HG03066 (cell line): ENCODE results near the gene STK32A.
"Not testable (repeated sequence)": the region's sequence is repeated elsewhere in the genome, so short reads cannot be mapped to it uniquely, and the experiment has no call there.

ENCODE experiments used
- ATAC-seq: cut with Tn5 transposase; IDR thresholded peaks from one replicate; pipeline ENCODE4 v1.9.1; 2021; ENCODE audit warnings: low read depth; ENCODE audit not compliant: unreplicated experiment

The STK32A gene

DNA sequence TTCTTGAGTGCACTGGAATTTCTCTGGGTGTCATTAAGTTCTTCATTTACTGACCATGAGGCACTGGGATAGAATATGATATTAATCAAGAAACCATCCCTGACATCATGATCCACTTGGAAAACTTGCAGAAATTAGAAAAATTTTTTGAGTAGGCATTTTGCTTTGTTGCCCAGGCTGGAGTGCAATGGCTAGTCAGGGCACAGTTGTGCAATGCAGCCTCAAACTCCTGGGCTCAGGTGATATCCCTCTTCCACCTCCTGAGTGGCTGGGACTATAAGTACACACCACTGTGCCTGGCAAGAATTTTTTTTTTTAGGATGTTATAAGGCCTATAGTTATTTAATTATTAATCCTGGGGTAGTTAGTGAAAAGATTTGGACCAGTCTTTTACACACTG, 106.5 kb downstream of the STK32A start:
- no peak for ATAC-seq

DNA sequence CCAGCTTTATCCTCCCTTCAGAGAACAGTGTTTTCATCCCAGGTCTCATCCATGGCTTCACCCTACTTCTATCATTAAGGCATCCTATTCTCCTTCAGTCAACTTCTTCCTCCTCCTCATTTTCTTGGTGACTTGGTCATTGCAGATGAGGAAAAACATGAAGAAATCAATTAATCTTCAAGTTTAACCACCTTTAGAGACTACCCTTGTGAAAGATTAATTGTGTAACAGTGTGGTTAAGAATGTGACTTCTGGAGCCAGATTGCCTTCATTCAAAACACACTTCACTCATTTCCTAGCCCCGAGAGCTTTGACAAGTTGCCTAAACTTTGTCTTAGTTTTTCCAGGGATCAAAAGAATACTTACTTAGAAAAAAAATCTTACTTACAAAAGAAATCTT, 110.0 kb downstream of the STK32A start:
- ATAC-seq, result no peak

DNA sequence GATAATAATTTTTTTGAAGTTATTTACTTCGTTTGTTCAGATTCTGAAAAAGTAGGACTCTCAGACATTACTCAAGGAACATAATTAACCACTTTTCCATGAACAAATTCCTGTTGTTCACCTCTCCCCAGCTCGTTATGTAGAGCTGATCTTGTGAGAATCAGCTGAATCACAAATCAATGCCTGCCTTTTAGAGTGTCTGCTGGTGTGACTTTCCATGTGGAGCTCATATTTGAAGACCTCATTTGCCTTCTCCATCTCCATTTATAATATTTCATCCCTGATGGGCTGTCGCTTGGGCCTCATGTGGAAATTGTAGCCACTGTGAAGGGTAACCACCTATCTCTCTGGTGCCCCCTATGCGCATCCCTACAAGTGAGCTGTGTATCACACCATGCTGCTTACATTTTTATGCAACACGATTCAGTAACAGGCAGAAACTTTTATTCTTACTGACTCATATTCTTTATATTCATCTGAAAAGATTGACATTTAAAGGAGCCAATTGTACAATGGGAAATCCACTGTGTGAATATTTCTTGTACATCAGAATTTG, 111.3 kb downstream of the STK32A start:
- ATAC-seq, result no peak

DNA sequence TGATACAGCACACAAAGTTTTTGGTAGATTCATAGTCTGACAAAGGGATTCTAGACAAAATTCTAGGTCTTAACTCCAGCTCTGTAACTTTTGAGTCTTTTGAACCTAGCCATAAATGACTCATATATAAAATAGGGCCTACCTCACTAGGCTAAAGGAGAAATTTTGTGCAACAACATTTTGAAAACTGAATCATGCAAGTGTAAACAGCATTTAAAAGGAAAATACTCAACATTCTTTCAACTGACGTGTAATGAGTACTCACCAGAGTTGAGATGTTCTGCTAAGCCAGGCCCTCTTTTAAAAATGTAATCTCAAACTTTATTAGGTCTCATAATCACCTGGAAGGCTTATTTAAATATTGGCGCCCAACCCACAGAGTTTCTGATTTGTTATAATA, 113.2 kb downstream of the STK32A start:
- ATAC-seq, result no peak

DNA sequence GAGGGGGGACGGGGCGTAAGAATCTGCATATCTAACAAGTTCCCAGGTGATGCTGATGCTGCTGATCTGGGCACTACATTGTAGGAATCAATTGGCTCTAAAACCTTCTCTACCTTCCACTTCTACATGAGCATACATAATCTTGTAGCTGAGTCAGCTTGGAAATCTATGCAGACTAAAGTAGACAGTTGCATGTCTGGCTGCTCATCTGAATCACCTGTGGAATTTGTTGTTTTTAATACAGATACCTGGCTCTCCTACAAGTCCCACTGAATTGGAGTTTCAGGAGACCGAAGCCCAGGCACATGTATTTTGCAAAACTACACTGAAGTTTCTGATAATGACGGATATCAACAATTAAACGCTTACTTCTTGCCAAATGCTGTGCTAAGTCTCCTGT, 113.6 kb downstream of the STK32A start:
- no peak for ATAC-seq

DNA sequence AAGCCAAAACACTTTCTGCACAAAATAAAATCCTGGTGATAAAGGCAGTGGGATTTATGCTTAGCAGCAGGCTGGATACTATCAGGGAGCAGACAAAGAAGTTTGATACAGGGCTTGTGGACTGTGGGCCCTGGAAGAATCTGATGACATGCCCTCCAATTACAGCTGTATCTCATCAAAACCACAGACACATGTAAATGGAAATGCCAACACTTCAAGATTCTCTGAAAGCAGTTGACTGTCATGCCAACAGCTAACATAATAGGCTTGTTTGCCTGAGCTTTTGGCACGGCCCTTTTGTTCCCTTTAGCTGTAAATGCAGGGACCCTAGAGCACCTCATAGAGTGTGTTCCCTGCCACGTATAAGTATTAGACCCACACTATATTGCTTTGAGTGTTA, 114.4 kb downstream of the STK32A start:
- no peak for ATAC-seq

DNA sequence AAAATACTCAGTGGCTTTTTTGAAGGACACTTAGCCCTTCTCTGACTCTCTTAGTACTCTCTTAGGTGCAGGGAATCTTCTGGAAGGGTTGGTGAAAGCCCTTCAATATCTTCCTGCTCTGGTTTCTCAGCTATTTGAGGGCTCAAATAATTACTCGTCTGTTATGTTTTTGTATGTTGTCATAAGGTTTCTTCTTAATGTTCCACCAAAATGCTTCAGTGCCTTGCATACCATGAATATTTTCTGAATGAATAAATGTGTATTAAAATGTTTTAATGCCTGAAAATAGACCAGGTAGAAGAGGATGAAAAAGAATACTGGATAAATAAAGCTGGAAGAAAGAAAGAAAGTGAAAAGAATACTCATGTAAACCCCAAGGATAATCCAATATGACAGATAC, 124.3 kb downstream of the STK32A start:
- no peak for ATAC-seq

DNA sequence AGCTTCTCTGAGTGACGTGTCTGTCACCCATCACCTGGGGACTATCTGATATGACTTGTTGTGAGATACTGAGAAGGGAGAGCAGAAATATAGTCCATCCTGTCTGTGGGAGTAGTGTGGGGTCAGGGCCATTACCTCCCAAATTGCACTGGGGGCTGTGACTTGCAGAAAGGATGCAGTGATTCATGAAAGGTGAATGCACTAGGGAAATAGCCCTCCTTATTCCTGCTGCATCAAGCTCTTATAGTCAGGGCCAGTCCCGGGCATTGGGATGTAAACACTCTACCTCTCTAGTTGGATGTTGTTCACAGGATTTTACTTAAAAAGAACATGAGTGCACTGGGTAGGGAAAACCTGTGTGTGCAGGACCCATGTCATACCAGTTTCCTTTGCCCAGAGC, 124.8 kb downstream of the STK32A start:
- ATAC-seq, result no peak

DNA sequence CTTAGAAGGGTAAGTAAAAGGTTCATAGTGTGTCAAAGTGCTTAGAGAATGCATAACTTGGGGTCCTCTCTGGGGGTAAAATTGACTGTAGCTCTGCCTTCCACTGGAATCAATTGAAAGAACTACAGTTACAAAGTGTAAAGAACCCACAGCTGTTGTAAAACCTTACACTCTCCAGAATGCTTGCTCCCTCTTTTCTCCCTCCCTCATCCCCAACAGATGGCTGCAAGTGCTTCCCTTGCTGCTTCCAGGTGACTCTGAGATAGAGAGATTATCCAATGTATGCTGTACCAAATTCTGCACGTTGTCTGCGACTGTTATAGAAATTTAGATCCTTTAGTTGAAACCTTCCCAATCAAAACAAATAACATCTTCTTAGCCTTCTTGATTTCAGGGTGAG, 126.0 kb downstream of the STK32A start:
- ATAC-seq, result no peak

DNA sequence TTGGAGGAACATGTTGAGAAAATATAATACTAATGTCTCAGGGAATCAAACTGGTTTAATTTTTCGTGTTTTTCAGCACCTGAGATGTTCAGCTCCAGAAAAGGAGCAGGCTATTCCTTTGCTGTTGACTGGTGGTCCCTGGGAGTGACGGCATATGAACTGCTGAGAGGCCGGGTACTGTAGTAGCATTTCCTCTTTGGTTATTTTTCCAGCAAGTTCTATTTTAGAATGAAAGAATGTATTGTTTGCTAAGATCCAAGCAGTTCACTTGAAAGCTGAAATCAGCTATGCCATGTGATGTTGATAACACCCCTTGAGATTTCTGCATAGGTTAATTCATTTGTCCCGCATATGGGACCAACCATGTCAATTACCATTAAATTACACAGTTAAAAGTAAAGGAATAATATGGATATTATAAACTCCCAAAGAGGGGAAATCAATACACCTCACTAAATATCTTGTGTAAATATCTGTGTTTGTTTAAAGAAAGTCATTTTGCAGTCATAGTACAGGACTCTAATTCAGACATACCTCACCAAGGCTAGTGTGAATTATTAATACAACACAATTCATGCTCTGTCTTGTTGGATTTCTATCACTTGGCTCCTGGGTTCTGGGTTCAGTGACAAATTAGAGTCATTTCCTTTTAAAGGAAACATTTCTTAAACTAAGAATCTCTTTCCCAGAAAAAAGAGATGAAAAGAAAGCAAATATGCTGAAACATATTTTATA, 126.8 kb downstream of the STK32A start:
- ATAC-seq, result no peak

DNA sequence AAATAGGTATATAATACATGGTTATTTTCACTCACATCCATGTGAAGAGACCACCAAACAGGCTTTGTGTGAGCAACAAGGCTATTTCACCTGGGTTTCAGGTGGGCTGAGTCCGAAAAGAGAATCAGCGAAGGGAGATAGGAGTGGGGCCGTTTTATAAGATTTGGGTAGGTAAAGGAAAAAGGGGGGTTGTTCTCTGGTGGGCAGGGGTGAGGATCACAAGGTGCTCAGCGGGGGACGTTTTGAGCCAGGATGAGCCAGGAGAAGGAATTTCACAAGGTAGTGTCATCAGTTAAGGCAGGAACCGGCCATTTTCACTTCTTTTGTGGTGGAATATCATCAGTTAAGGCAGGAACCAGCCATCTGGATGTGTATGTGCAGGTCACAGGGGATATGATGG, 132.6 kb downstream of the STK32A start:
- ATAC-seq, result not testable (repeated sequence)

DNA sequence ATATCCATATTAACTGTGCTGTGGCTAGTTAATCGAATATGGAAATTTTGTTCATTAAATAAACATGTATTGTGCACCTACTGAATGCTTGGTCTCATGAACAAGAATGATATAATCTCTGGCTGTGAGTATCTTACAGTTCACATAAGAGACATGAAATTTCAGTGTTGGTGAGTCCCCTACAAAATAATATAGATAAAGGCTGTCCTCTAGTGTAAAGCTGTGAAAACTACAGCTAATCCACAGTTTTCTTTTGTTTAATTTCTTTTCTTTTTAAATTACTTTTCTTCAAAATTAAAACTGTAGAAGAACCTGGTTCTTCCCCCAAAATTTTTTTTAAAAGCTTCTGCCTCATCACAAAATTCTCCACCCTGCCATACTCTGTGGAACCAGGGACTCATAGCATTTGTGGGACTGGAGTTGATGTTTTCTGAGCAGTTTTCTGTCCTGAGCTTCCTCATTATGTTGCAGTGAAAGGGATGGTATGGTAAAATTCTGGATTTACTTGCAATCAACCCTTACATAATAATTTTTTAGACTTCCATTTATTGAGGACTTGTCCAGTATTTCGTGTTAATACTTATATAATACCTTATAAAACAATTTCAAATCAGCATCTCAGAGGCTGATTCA, 135.0 kb downstream of the STK32A start:
- no peak for ATAC-seq

DNA sequence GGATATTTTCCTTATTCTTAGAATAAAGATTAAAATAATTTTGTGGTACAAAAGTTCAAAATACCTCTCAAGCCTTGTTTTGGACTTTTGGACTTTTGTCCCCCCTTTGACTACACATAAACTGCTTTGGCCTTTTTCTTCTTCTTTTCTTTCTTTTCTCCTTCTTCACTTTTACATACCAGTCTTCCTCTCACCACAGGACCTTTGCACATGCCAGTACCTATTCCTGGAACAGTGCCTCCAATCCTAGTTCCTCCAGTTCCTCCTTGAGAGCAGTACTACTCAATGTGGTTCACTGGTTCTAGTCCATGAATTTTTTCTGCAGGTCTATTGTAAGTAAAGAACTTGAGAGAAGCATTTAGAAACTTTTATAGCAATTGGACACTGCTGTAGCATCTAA, 136.5 kb downstream of the STK32A start:
- no peak for ATAC-seq

DNA sequence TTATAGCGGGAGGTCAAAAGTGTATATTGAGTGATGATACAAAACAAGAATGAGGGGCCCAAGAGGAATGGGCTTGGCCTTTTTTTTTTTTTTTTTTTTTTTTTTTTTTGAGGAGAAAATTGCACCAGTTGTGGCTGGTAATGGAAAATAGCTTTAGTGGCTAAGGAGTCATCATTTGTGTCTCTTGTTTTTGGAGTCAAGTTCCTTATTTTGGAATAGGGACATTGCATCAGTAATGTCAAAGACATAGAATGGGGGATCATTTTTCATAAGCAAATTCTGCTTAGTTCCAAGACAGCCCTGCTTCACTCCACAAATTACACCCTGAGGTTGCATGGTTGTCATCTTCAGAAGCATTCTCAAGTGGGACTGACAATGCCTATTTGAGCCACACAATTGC, 137.4 kb downstream of the STK32A start:
- ATAC-seq, result no peak

DNA sequence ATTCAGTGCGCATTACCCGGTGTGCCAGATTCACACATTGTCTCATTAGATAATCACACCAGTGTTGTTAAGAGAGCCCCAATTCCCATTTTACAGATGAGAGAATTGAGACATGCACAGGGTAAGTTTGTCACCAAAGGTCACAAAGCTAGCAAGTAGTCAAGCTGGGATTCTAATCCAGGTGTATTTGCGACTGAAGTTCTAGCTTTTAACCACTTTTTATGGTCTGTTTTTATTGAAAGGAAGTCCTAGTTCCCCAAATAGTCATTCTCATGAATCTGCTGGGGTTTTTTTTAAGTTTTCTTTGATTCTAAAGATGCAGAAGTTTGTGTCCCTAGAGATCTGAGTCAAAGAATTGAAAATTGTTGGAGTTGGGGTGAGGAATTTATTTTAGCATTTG, 138.5 kb downstream of the STK32A start:
- ATAC-seq, result no peak

DNA sequence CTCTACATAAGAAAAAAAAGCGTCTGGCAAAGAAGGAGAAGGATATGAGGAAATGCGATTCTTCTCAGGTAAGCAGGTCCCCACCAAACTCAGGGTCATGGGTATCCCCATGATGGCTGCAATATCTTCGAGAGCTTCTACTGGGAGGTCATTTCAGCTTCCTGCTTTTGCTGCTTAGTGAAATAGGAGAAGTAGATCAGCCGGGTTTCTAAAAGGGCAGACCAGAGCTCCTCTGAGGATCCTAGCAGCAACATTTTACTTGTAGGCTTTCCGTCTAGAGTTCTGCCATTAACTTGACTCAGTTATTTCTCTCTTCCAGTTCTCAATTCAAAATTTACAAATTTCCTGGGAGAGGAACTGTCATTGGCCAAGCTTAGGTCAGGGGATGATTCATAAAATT, 140.3 kb downstream of the STK32A start:
- no peak for ATAC-seq

DNA sequence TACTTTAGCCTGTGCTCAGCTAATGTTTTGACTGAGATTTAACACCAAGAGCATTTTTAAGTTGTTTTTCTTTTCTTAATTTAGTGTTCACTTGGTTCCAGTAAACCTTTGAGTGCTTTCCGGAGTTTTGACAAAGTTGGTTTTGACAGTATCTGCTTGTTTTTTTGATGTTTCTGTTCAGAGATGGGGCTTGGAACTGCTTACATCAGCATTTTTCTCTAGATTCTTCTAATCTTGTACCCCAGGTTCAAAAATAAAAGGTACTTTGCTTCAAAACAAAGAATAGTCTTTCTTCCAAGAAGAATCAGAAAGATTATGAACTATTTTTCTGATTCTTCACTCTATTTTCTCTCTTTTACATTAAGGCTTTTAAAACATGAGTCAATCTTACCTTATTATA, 142.9 kb downstream of the STK32A start:
- ATAC-seq, result no peak

DNA sequence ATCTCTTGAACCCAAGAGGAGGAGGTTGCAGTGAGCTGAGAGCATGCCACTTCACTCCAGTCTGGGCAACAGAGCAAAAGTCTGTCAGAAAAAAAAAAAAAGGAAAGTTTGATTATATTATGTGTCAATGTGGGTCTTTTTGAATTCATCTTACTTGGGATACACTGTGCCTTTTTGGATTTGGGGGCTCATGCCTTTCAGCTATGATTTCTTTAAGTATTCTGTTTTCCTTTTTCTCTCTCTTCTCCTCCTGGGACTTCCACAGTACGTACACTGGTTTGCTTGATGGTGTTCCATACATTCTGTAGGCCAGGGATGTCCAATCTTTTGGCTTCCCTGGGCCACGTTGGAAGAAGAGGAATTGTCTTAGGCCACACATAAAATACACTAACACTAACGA, 146.7 kb downstream of the STK32A start:
- no peak for ATAC-seq

DNA sequence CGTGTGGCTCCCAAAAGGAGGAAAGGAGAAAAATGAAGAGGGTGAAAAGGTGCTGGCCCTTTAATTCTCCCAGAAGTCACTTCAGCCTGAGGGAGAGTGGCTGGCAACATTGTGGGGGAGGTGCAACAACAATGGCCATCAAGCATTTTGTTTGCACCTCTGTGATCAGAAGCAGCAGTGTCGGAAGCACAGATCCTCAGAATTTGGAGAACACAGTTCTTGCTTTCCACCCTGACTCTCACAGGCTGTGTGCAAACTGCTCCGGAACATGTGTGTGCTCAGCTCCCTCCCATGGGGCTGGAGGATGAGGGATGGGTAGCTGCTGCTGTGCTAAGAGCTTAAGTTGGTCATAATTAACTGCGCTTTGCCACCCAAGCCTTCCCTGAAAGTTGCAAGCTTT, 147.9 kb downstream of the STK32A start:
- no peak for ATAC-seq

DNA sequence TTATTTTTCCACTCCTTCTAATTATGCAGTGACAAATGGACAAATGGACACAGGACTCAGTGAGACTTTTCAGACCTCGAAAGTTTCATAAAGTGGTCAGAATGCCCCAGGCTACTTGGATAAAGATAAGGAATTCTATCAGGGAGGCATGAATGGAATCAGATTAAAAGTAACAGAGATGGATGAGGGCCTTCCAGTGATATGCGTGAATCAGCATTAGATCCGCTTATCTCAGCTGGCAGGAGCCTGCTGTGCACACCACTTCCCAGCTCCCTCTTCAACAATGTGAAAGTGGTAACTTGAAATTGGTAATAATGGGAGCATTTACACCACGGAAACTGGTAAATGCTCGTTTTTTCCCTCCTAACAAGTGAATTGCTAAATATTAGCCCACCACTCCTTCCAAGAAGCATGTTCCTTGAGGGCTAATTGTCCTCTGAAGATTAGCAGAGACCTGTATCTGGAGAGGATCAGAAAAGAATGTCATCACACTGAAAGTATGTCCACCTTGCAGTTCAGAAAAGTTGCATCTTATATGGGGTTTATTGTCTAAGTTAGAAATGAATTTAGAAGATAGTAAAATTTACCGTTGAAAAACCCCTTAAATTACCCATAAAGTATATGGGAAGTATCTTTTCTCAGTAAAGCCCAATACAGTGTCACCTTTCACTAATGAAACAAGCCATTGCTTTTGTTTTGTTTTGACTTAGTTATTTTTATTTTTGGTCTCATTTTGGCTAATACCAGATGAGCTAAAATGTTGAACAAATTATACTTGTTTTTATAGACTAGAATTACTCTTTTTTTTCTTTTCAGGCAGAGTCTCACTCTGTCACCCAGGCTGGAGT, 149.7 kb downstream of the STK32A start:
- ATAC-seq, result no peak

DNA sequence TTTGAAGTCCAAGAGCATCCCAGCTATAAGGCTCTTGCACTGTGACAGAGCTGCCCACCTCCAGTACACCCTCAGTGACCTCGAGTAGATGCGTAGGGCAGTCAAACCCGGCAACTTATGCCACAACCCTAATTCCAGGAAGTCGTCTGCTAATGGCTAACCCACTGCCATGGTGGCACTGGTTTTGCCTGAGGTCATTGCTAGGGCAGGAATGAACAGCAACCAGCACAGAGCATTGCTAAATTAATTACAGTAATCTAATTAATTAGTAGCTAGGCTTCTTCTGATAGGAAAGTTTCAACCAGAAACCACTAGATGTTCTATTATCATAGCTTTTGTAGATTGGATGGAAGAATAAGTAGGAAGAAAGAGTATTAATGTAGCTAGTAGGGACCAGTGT, 152.3 kb downstream of the STK32A start:
- no peak for ATAC-seq
